IMR-90 (cell line): ENCODE results near the gene C5. TPM values are rescaled to one million over a fixed set of nuclear protein-coding genes. Genes with fewer than 3 reads are reported as not detected.

Experiments used
- ATAC-seq: fragments of 200-7000 bp; cut with Tn5 transposase; 2 replicates; pipeline ENCODE4 v1.9.1; 2020; ENCODE audit warnings: low read depth, mild to moderate bottlenecking, moderate library complexity
- BruUV-seq: library from RNA; stranded (reverse); fragments of 400-500 nt; replicated peaks from 2 replicates; lab custom pipeline; 2021; lab: Mats Ljungman, UMichigan
- CTCF ChIA-PET: fragments of 300-600 bp; formaldehyde crosslinking; extraction: SDS; loops from one replicate; lab custom pipeline; 2021; ENCODE audit warnings: antibody characterized with exemption; lab: Yijun Ruan, JAX
- POLR2A ChIA-PET: fragments of 300-600 bp; sonication (Branson Sonifier 250); formaldehyde crosslinking; loops from one replicate; lab custom pipeline; 2022; ENCODE audit warnings: antibody characterized with exemption; ENCODE audit not compliant: unreplicated experiment; lab: Charles Lee
- DNase-seq: peaks from one replicate; pipeline ENCODE4 v3.0.0; 2013
- H2AFZ ChIP-seq: replicated peaks from 2 replicates; pipeline ENCODE3; 2013; ENCODE audit warnings: low read length, mild to moderate bottlenecking; ENCODE audit not compliant: poor library complexity
- H2AK5ac ChIP-seq: 2 replicates; pipeline ENCODE4 v1.6.1; 2013; ENCODE audit warnings: low read depth, low read length, inconsistent platforms
- H2AK9ac ChIP-seq: replicated peaks from 2 replicates; pipeline ENCODE3; 2013; ENCODE audit warnings: mild to moderate bottlenecking, low read depth, low read length, moderate library complexity; ENCODE audit not compliant: poor library complexity
- H2BK120ac ChIP-seq: 2 replicates; pipeline ENCODE4 v1.6.1; 2013; ENCODE audit warnings: low read depth, low read length, inconsistent platforms
- H2BK15ac ChIP-seq: 3 replicates; pipeline ENCODE4 v1.6.1; 2013; ENCODE audit warnings: low read depth, low read length, inconsistent platforms
- H2BK20ac ChIP-seq: 2 replicates; pipeline ENCODE4 v1.6.1; 2013; ENCODE audit warnings: low read depth, mild to moderate bottlenecking, inconsistent platforms, low read length, moderate library complexity
- H2BK5ac ChIP-seq: 2 replicates; pipeline ENCODE4 v1.6.1; 2013; ENCODE audit warnings: mild to moderate bottlenecking, low read depth, low read length, inconsistent platforms; ENCODE audit not compliant: poor library complexity, severe bottlenecking
- H3K14ac ChIP-seq: replicated peaks from 2 replicates; pipeline ENCODE4 v1.6.1; 2013; ENCODE audit warnings: low read depth, low read length, inconsistent platforms
- H3K18ac ChIP-seq: 2 replicates; pipeline ENCODE4 v1.6.1; 2013; ENCODE audit warnings: low read depth, low read length, control low read depth
- H3K23ac ChIP-seq: 2 replicates; pipeline ENCODE4 v1.6.1; 2013; ENCODE audit warnings: low read depth, low read length, inconsistent platforms
- H3K27ac ChIP-seq: 2 replicates; pipeline ENCODE4 v1.5.1; 2013; ENCODE audit warnings: mild to moderate bottlenecking, control low read depth, low read length; ENCODE audit not compliant: insufficient read depth
- H3K27me3 ChIP-seq: 2 replicates; pipeline ENCODE4 v1.6.1; 2013; ENCODE audit warnings: low read length; ENCODE audit not compliant: control insufficient read depth, insufficient read depth
- H3K36me3 ChIP-seq: 2 replicates; pipeline ENCODE4 v1.6.1; 2013; ENCODE audit warnings: low read length, mixed read lengths; ENCODE audit not compliant: control insufficient read depth, insufficient read depth
- H3K4ac ChIP-seq: 2 replicates; pipeline ENCODE4 v1.6.1; 2013; ENCODE audit warnings: low read depth, low read length, inconsistent platforms
- H3K4me1 ChIP-seq: 2 replicates; pipeline ENCODE4 v1.6.1; 2013; ENCODE audit warnings: low read length, mixed read lengths; ENCODE audit not compliant: control insufficient read depth, insufficient read depth
- H3K4me2 ChIP-seq: 2 replicates; pipeline ENCODE4 v1.6.1; 2013; ENCODE audit warnings: low read depth, mild to moderate bottlenecking, control low read depth, low read length, moderate library complexity
- H3K4me3 ChIP-seq: 2 replicates; pipeline ENCODE4 v1.5.1; 2013; ENCODE audit warnings: low read depth, mild to moderate bottlenecking, control low read depth, low read length, moderate library complexity; ENCODE audit not compliant: insufficient read depth
- H3K56ac ChIP-seq: 2 replicates; pipeline ENCODE4 v1.6.1; 2013; ENCODE audit warnings: low read length, inconsistent platforms; ENCODE audit not compliant: insufficient read depth; ENCODE audit errors: extremely low read depth
- H3K79me1 ChIP-seq, 2 experiments: 2 replicates each; pipeline ENCODE4 v1.6.1; 2013; ENCODE audit warnings: low read length in 2 of 2, inconsistent platforms in 1 of 2, low read depth in 1 of 2
- H3K9ac ChIP-seq: 2 replicates; pipeline ENCODE4 v1.6.1; 2013; ENCODE audit warnings: low read depth, low read length, control low read depth
- H3K9me1 ChIP-seq: 2 replicates; pipeline ENCODE4 v1.6.1; 2013; ENCODE audit warnings: low read length, inconsistent platforms; ENCODE audit not compliant: insufficient read depth
- H3K9me3 ChIP-seq: 2 replicates; pipeline ENCODE4 v1.6.1; 2013; ENCODE audit warnings: low read length; ENCODE audit not compliant: control insufficient read depth, insufficient read depth
- H4K20me1 ChIP-seq: 2 replicates; pipeline ENCODE4 v1.6.1; 2013; ENCODE audit warnings: low read length, inconsistent platforms; ENCODE audit not compliant: insufficient read depth
- H4K5ac ChIP-seq: 2 replicates; pipeline ENCODE4 v1.6.1; 2013; ENCODE audit warnings: mild to moderate bottlenecking, low read depth, low read length, control low read depth
- H4K8ac ChIP-seq, 2 experiments: 2 replicates each; pipeline ENCODE4 v1.6.1; 2013; ENCODE audit warnings: low read depth in 2 of 2, low read length in 2 of 2, control low read depth in 1 of 2, inconsistent platforms in 1 of 2
- H4K91ac ChIP-seq: 2 replicates; pipeline ENCODE4 v1.6.1; 2013; ENCODE audit warnings: low read depth, low read length, inconsistent platforms; ENCODE audit not compliant: insufficient read depth
- CEBPB ChIP-seq: IDR thresholded peaks from 2 replicates; pipeline ENCODE4 v1.6.1; 2012; ENCODE audit warnings: low read depth, low read length, improper control_type of control experiment
- MAFK ChIP-seq: IDR thresholded peaks from 2 replicates; pipeline ENCODE4 v1.6.1; 2012; ENCODE audit warnings: low read depth, low read length, improper control_type of control experiment
- MAZ ChIP-seq: IDR thresholded peaks from 2 replicates; pipeline ENCODE4 v1.6.1; 2012; ENCODE audit warnings: low read depth, mild to moderate bottlenecking, low read length, improper control_type of control experiment, moderate library complexity, borderline replicate concordance
- RAD21 ChIP-seq: IDR thresholded peaks from 2 replicates; pipeline ENCODE4 v1.6.1; 2012; ENCODE audit warnings: low read length, improper control_type of control experiment
- RFX5 ChIP-seq: IDR thresholded peaks from 2 replicates; pipeline ENCODE4 v1.8.0; 2012; ENCODE audit warnings: low read depth, mild to moderate bottlenecking, low read length, moderate library complexity
- SMC3 ChIP-seq: fragments of 150-350 bp; IDR thresholded peaks from 2 replicates; pipeline ENCODE4 v1.6.1; 2016; ENCODE audit warnings: low read depth, mild to moderate bottlenecking, antibody characterized with exemption, low read length, moderate library complexity
- WGBS, 2 experiments: methylation state at CpG; one replicate each; pipeline versions ENCODE4 v1.1.5 to v1.1.7; 2013; ENCODE audit warnings: missing lambda C conversion rate in 2 of 2; ENCODE audit not compliant: insufficient read length in 1 of 2; ENCODE audit errors: extremely low coverage in 2 of 2; 5-methylcytosine and 5-hydroxymethylcytosine counted together
- dilution Hi-C: fragments of 300-500 bp; cut with HindIII; formaldehyde crosslinking; loops from one replicate; pipeline ENCODE4 v1.14.3; 2018; ENCODE audit warnings: low sequenced_read_pairs; ENCODE audit not compliant: unreplicated experiment
- in situ Hi-C: fragments of 300-500 bp; cut with MboI; formaldehyde crosslinking; loops from 3 replicates; pipeline ENCODE4 v1.14.3; 2019; ENCODE audit warnings: low sequenced_read_pairs, inconsistent platforms, mixed read lengths
- intact Hi-C: fragments of 100-400 bp; cut with micrococcal nuclease; formaldehyde crosslinking; loops from 2 replicates; pipeline ENCODE4 v1.10.0; 2022
- polyA plus RNA-seq, 3 experiments: library from polyadenylated mRNA; depleted of rRNA; stranded (reverse); fragments of >200 nt; gene quantifications; 2 replicates each; pipeline ENCODE4 v1.2.3, GENCODE V29; 2012; ENCODE audit warnings: low replicate concordance in 1 of 3
- total RNA-seq: library from RNA; depleted of rRNA; stranded (reverse); fragments of >200 nt; gene quantifications from 2 replicates; pipeline ENCODE4 v1.2.3, GENCODE V29; 2012
- TF ChIP-seq, protein P1 (sequence below): conservative IDR thresholded peaks from 2 replicates; pipeline ENCODE4 v1.5.1; 2012; ENCODE audit warnings: mild to moderate bottlenecking, low read depth, low read length, improper control_type of control experiment
- TF ChIP-seq, protein P2 (sequence below): fragments of 150-350 bp; IDR thresholded peaks from 2 replicates; pipeline ENCODE4 v1.6.1; 2016; ENCODE audit warnings: low read depth, mild to moderate bottlenecking, low read length, moderate library complexity, borderline replicate concordance

C5 gene
- total and polyA plus RNA-seq, 2 of the 4 experiments (the other 2 are of a cell fraction): 1.5 to 2.3 TPM

DNA sequence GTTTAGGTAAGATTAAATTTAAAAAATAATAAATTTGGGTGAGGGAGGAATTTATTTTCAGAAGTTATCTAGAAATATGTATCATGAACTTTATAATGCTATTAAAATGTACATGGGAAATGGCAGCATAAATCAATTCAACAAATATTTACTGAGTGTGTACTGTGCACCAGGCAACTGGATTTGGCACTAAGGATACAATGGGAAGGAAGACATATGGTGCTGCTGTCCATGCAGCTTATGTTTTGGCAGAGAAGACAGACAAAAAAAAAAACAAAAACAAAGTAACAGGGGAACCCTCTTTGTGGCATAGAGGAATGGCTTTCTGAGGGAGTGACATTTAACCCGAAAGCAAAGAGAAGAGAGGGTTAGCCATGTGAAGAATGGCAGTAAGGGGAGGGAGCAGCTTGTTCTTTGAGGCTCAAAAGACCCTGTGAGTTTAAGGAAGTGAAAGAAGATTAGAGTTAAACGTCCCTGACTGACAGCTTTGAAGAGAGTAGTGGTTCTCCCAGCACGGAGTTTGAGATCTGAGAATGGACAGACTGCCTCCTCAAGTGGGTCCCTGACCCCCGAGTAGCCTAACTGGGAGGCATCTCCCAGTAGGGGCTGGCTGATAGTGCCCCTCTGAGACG is 48.6 kb upstream of the C5 start:
- Histone ChIP-seq H3K9me3 (no peaks in the 10 kb centered on the region), H3K9ac (no peak overlapping the region), H3K9me1 (no peaks in the 10 kb centered on the region), H3K4ac (no peak overlapping the region), H3K27me3 (no peaks in the 10 kb centered on the region), H2AK5ac (no peak overlapping the region), H4K91ac (no peak overlapping the region), H2BK20ac (no peak overlapping the region), H3K79me1 (no peaks in the 10 kb centered on the region), H4K20me1 (no peaks in the 10 kb centered on the region), H3K27ac (no peak overlapping the region), H3K4me2 (no peak overlapping the region), H2AK9ac (no peak overlapping the region), H3K36me3 (no peaks in the 10 kb centered on the region), H2BK5ac (no peak overlapping the region), H2AFZ (no peak overlapping the region), H3K56ac (no peak overlapping the region), H2BK15ac (no peak overlapping the region), H3K4me3 (no peak overlapping the region), H3K14ac (no peak overlapping the region), H2BK120ac (no peak overlapping the region), H3K23ac (no peak overlapping the region), H3K18ac (no peak overlapping the region), H4K5ac (no peak overlapping the region), H3K4me1 (no peaks in the 10 kb centered on the region), H4K8ac (no peak overlapping the region)
- POLR2A ChIA-PET: no interaction called here
- ATAC-seq: no peak
- intact Hi-C loops: no loop called here
- BruUV-seq: no TSS peak
- CTCF ChIA-PET: no interaction called here
- dilution Hi-C loops: no loop called here
- 80% methylated on average over 1 of the region's 5 CpGs; no CpG with 5 or more reads in 1 of the 2 experiments for WGBS, 2 experiments
- TF ChIP-seq CEBPB (no peak), RAD21 (no peak), MAFK (no peak), SMC3 (no peak), MAZ (no peak), RFX5 (no peak)
- TF ChIP-seq, protein P1, sequence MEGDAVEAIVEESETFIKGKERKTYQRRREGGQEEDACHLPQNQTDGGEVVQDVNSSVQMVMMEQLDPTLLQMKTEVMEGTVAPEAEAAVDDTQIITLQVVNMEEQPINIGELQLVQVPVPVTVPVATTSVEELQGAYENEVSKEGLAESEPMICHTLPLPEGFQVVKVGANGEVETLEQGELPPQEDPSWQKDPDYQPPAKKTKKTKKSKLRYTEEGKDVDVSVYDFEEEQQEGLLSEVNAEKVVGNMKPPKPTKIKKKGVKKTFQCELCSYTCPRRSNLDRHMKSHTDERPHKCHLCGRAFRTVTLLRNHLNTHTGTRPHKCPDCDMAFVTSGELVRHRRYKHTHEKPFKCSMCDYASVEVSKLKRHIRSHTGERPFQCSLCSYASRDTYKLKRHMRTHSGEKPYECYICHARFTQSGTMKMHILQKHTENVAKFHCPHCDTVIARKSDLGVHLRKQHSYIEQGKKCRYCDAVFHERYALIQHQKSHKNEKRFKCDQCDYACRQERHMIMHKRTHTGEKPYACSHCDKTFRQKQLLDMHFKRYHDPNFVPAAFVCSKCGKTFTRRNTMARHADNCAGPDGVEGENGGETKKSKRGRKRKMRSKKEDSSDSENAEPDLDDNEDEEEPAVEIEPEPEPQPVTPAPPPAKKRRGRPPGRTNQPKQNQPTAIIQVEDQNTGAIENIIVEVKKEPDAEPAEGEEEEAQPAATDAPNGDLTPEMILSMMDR: no peak
- TF ChIP-seq, protein P2, sequence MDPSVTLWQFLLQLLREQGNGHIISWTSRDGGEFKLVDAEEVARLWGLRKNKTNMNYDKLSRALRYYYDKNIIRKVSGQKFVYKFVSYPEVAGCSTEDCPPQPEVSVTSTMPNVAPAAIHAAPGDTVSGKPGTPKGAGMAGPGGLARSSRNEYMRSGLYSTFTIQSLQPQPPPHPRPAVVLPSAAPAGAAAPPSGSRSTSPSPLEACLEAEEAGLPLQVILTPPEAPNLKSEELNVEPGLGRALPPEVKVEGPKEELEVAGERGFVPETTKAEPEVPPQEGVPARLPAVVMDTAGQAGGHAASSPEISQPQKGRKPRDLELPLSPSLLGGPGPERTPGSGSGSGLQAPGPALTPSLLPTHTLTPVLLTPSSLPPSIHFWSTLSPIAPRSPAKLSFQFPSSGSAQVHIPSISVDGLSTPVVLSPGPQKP: no peak
- in situ Hi-C loops: no loop called here
- DNase-seq: no peak
